DOHH2 (cell line): ENCODE results near the gene ROR1.

ENCODE experiments used
- H3F3A ChIP-seq: fragments of 200-600 bp; sonication (generic), shearing (Covaris generic); 2 replicates; pipeline ENCODE4 v1.6.0; 2016; ENCODE audit warnings: antibody characterized with exemption, mild to moderate bottlenecking; ENCODE audit not compliant: control insufficient read depth, insufficient read depth
- H3K27ac ChIP-seq: fragments of 200-600 bp; sonication (generic); 2 replicates; pipeline ENCODE4 v1.5.1; 2014; ENCODE audit warnings: low read depth, mild to moderate bottlenecking, low read length, moderate library complexity
- H3K27me3 ChIP-seq: fragments of 200-600 bp; sonication (generic); 2 replicates; pipeline ENCODE4 v1.6.1; 2014; ENCODE audit warnings: mild to moderate bottlenecking, low read length, mixed read lengths; ENCODE audit not compliant: control insufficient read depth
- H3K36me3 ChIP-seq: fragments of 200-600 bp; sonication (generic); 2 replicates; pipeline ENCODE4 v1.6.1; 2014; ENCODE audit warnings: mild to moderate bottlenecking, low read length, moderate library complexity, mixed read lengths; ENCODE audit not compliant: control insufficient read depth
- H3K4me1 ChIP-seq: fragments of 200-600 bp; sonication (generic); 2 replicates; pipeline ENCODE4 v1.6.1; 2014; ENCODE audit warnings: mild to moderate bottlenecking, low read length, mixed read lengths; ENCODE audit not compliant: control insufficient read depth
- H3K4me2 ChIP-seq: fragments of 200-600 bp; sonication (generic); 2 replicates; pipeline ENCODE4 v1.6.0; 2014; ENCODE audit warnings: mild to moderate bottlenecking, low read length, moderate library complexity
- H3K4me3 ChIP-seq: fragments of 200-600 bp; sonication (generic); 2 replicates; pipeline ENCODE4 v1.5.1; 2014; ENCODE audit warnings: mild to moderate bottlenecking, low read length, mixed read lengths
- H3K79me2 ChIP-seq: fragments of 200-600 bp; sonication (generic); 2 replicates; pipeline ENCODE4 v1.6.1; 2014; ENCODE audit warnings: mild to moderate bottlenecking, low read length, mixed read lengths; ENCODE audit not compliant: control insufficient read depth
- H3K9me2 ChIP-seq: fragments of 200-600 bp; sonication (generic); replicated peaks from 2 replicates; pipeline ENCODE4 v1.6.1; 2014; ENCODE audit warnings: mild to moderate bottlenecking, low read length, mixed read lengths; ENCODE audit not compliant: control insufficient read depth
- H3K9me3 ChIP-seq: fragments of 200-600 bp; sonication (generic); 2 replicates; pipeline ENCODE4 v1.6.1; 2014; ENCODE audit warnings: antibody characterized with exemption, low read length, mixed read lengths; ENCODE audit not compliant: control insufficient read depth, insufficient read depth
- H4K20me1 ChIP-seq: fragments of 200-600 bp; sonication (generic); 2 replicates; pipeline ENCODE4 v1.6.0; 2014; ENCODE audit warnings: low read depth, mild to moderate bottlenecking, antibody characterized with exemption, low read length, moderate library complexity; ENCODE audit not compliant: control insufficient read depth, insufficient read depth
- CTCF ChIP-seq: fragments of 200-600 bp; sonication (generic); IDR thresholded peaks from one replicate; pipeline ENCODE4 v1.5.1; 2014; ENCODE audit warnings: antibody characterized with exemption, mild to moderate bottlenecking, low read depth, low read length; ENCODE audit not compliant: poor library complexity, severe bottlenecking
- EZH2phosphoT487 ChIP-seq: fragments of 200-600 bp; sonication (generic); IDR thresholded peaks from 2 replicates; pipeline ENCODE4 v1.6.1; 2017; ENCODE audit warnings: borderline replicate concordance, mild to moderate bottlenecking, antibody characterized with exemption, low read length, moderate library complexity, mixed read lengths

ROR1 gene

GRCh38 chr1:63977466-63977865 is 203.6 kb downstream of the ROR1 start:
- Histone ChIP-seq H3K27me3 (peaks cover 17% of the 10 kb centered on the region), H4K20me1 (no peaks in the 10 kb centered on the region), H3K4me3 (no peak overlapping the region), H3K79me2 (no peaks in the 10 kb centered on the region), H3K4me2 (no peak overlapping the region), H3K27ac (no peak overlapping the region), H3K36me3 (no peaks in the 10 kb centered on the region), H3F3A (no peaks in the 10 kb centered on the region), H3K4me1 (no peaks in the 10 kb centered on the region), H3K9me3 (no peaks in the 10 kb centered on the region), H3K9me2 (no peaks in the 10 kb centered on the region)
- TF ChIP-seq CTCF (no peak), EZH2phosphoT487 (no peak)

DNA sequence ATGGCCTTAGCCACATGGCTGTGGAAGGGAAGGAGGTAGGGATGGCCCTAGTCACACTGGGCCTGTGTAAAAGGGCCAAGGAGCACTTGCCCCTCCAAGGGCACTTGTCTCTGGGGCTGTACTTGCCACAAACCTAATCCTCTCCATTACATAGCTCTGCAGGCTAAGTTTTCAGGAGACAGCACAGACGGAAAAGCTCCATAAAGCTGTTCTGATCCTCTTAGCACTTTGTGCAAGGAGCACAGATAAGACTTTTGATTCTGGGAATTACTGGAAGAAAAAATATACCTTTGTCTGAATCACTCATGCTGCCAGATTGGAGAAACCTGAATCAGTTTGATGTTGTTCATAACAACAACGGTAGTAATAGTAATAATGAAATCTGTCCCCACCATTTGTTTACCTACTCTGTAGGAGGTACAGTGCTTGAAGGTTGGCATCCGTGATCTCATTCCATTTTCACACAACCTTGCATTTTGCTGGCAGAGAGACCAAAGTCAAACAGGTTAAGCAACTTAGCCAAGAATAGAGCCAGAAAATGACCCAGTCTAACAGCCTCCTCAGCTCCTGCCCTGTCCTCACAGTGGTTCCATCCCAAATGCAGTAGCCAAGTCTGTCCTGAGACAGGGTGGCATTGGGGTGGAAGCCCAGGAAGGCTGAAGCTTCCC is 207.1 kb downstream of the ROR1 start:
- Histone ChIP-seq H3K9me3 (no peaks in the 10 kb centered on the region), H4K20me1 (no peaks in the 10 kb centered on the region), H3K27me3 (peaks cover 12% of the 10 kb centered on the region), H3K4me3 (no peak overlapping the region), H3K4me2 (no peak overlapping the region), H3F3A (no peaks in the 10 kb centered on the region), H3K9me2 (no peaks in the 10 kb centered on the region), H3K4me1 (no peaks in the 10 kb centered on the region), H3K27ac (no peak overlapping the region), H3K36me3 (no peaks in the 10 kb centered on the region), H3K79me2 (no peaks in the 10 kb centered on the region)
- TF ChIP-seq CTCF (no peak), EZH2phosphoT487 (no peak)

GRCh38 chr1:63981408-63981773 is 207.6 kb downstream of the ROR1 start:
- no peaks in the 10 kb centered on the region for H3K4me1 ChIP-seq
- no peaks in the 10 kb centered on the region for H4K20me1 ChIP-seq
- TF ChIP-seq EZH2phosphoT487 (no peak), CTCF (no peak)
- H3K36me3 ChIP-seq: no peaks in the 10 kb centered on the region
- H3K4me3 ChIP-seq: no peak overlapping the region
- H3K9me3 ChIP-seq: no peaks in the 10 kb centered on the region
- no peak overlapping the region for H3K27ac ChIP-seq
- H3K27me3 ChIP-seq: peaks cover 7% of the 10 kb centered on the region
- no peak overlapping the region for H3K4me2 ChIP-seq
- no peaks in the 10 kb centered on the region for H3K79me2 ChIP-seq
- no peaks in the 10 kb centered on the region for H3F3A ChIP-seq
- H3K9me2 ChIP-seq: no peaks in the 10 kb centered on the region
